ENCODE measurements around the gene INHBC. TPM values are rescaled to one million over a fixed set of nuclear protein-coding genes. Genes with fewer than 3 reads are reported as not detected.
A peak's percentile ranks its signal among the peaks of the same experiment; 100 is the strongest.

Gene INHBC
- total RNA-seq, 1 donor from 2014 or later: not detected

DNA sequence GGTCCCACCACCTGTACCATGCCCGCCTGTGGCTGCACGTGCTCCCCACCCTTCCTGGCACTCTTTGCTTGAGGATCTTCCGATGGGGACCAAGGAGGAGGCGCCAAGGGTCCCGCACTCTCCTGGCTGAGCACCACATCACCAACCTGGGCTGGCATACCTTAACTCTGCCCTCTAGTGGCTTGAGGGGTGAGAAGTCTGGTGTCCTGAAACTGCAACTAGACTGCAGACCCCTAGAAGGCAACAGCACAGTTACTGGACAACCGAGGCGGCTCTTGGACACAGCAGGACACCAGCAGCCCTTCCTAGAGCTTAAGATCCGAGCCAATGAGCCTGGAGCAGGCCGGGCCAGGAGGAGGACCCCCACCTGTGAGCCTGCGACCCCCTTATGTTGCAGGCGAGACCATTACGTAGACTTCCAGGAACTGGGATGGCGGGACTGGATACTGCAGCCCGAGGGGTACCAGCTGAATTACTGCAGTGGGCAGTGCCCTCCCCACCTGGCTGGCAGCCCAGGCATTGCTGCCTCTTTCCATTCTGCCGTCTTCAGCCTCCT lies 21.6 kb downstream of the INHBC start:
- TF ChIP-seq CTCF (IDR thresholded peaks at IDR 0.05; ENCODE audit: borderline replicate concordance): peak; percentile 61
- Histone ChIP-seq H3K9me3 (replicated peaks) (no peaks in the 10 kb centered on the region), H3K27me3 (ENCODE audit: low read depth) (peaks cover 11% of the 10 kb centered on the region), H3K4me1 (peaks cover 47% of the 10 kb centered on the region), H3K27ac (replicated peaks) (no peak overlapping the region), H3K4me3 (no peak overlapping the region), H3K36me3 (no peaks in the 10 kb centered on the region)
- intact Hi-C loops (cut with micrococcal nuclease): loop anchor here (5.0 kb wide), 1 partner anchor 154 kb away; no protein-coding TSS in a partner anchor
- no peak for DNase-seq

DNA sequence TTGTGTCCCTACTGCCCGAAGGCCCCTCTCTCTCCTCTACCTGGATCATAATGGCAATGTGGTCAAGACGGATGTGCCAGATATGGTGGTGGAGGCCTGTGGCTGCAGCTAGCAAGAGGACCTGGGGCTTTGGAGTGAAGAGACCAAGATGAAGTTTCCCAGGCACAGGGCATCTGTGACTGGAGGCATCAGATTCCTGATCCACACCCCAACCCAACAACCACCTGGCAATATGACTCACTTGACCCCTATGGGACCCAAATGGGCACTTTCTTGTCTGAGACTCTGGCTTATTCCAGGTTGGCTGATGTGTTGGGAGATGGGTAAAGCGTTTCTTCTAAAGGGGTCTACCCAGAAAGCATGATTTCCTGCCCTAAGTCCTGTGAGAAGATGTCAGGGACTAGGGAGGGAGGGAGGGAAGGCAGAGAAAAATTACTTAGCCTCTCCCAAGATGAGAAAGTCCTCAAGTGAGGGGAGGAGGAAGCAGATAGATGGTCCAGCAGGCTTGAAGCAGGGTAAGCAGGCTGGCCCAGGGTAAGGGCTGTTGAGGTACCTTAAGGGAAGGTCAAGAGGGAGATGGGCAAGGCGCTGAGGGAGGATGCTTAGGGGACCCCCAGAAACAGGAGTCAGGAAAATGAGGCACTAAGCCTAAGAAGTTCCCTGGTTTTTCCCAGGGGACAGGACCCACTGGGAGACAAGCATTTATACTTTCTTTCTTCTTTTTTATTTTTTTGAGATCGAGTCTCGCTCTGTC lies 22.3 kb downstream of the INHBC start:
- no peaks in the 10 kb centered on the region for H3K9me3 ChIP-seq (replicated peaks)
- intact Hi-C loops (cut with micrococcal nuclease): loop anchor here (5.0 kb wide), 1 partner anchor 155 kb away; no protein-coding TSS in a partner anchor
- H3K27ac ChIP-seq (replicated peaks): no peak overlapping the region
- peaks cover 16% of the 10 kb centered on the region for H3K27me3 ChIP-seq (ENCODE audit: low read depth)
- H3K36me3 ChIP-seq: no peaks in the 10 kb centered on the region
- no peak for DNase-seq
- H3K4me1 ChIP-seq: peaks cover 49% of the 10 kb centered on the region
- no peak overlapping the region for H3K4me3 ChIP-seq
- no peak for TF ChIP-seq CTCF (IDR thresholded peaks at IDR 0.05; ENCODE audit: borderline replicate concordance)

GRCh38 chr12:57458665-57459054 lies 24.1 kb downstream of the INHBC start:
- no peak for DNase-seq
- no peak for TF ChIP-seq CTCF (IDR thresholded peaks at IDR 0.05; ENCODE audit: borderline replicate concordance)
- Histone ChIP-seq H3K4me3 (peak overlapping the region; percentile 80), H3K4me1 (peaks cover 44% of the 10 kb centered on the region), H3K36me3 (no peaks in the 10 kb centered on the region), H3K27ac (replicated peaks) (peak overlapping the region; percentile 88), H3K9me3 (replicated peaks) (no peaks in the 10 kb centered on the region), H3K27me3 (ENCODE audit: low read depth) (peaks cover 16% of the 10 kb centered on the region)
- intact Hi-C loops (cut with micrococcal nuclease): loop anchor here (5.0 kb wide), 1 partner anchor 156 kb away; no protein-coding TSS in a partner anchor

- H3K36me3 ChIP-seq: no peaks in the 10 kb centered on the region
- peaks cover 44% of the 10 kb centered on the region for H3K4me1 ChIP-seq
- H3K27ac ChIP-seq (replicated peaks): peak overlapping the region; percentile 88
- peaks cover 20% of the 10 kb centered on the region for H3K27me3 ChIP-seq (ENCODE audit: low read depth)
- TF ChIP-seq CTCF (IDR thresholded peaks at IDR 0.05; ENCODE audit: borderline replicate concordance): peak; percentile 97
- peak; percentile 93 for DNase-seq
- no peaks in the 10 kb centered on the region for H3K9me3 ChIP-seq (replicated peaks)
- H3K4me3 ChIP-seq: peak overlapping the region; percentile 80
- intact Hi-C loops (cut with micrococcal nuclease): loop anchor here (5.0 kb wide), 1 partner anchor 157 kb away; no protein-coding TSS in a partner anchor
These were observed 24.6 kb downstream of the INHBC start for GRCh38 chr12:57459055-57459749.

- Histone ChIP-seq H3K27ac (replicated peaks) (peak within 1 kb of the TSS; percentile 88), H3K4me1 (peaks cover 44% of the 10 kb centered on the region), H3K9me3 (replicated peaks) (no peaks in the 10 kb centered on the region), H3K27me3 (ENCODE audit: low read depth) (peaks cover 20% of the 10 kb centered on the region), H3K4me3 (peak within 1 kb of the TSS; percentile 80), H3K36me3 (no peaks in the 10 kb centered on the region)
- no peak for DNase-seq
- TF ChIP-seq CTCF (IDR thresholded peaks at IDR 0.05; ENCODE audit: borderline replicate concordance): no peak
- intact Hi-C loops (cut with micrococcal nuclease): loop anchor here (5.0 kb wide), 1 partner anchor 158 kb away; no protein-coding TSS in a partner anchor
These were observed 25.3 kb downstream of the INHBC start, which contains the start of gene GLI1 for GRCh38 chr12:57459750-57460467. Gene GLI1, plus strand, starts transcription at chr12:57459785. Its CDS starts 3,907 bp downstream, at chr12:57463692.

Measured in left ventricle myocardium inferior (tissue), 1 donor.